ENCODE data around the gene AUTS2. TPM values are rescaled to one million over a fixed set of nuclear protein-coding genes. Genes with fewer than 3 reads are reported as not detected.

Gene AUTS2
- total RNA-seq, 1 experiment from 2014 or later: 256 TPM

DNA sequence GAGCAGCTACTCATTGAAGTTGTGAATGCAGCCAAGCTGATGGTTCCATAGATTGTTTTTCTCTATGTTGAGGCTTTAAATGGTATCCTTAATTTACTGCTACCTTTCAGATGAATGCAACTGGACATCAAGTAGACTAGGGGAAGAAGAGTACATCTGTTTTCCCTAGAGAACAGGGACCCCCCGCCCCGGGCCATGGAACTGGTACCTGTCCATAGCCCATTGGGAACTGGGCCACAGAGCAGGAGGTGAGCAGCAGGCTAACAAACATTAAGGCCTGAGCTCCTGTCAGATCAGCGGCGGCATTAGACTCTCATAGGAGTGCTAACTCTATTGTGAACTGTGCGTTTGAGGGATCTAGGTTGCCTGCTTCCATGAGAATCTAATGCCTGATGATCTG, 391.3 kb downstream of the AUTS2 start:
- no peak overlapping the region for H4K91ac ChIP-seq (ENCODE audit: insufficient read length, low read depth, low read length)
- no peak overlapping the region for H3T11ph ChIP-seq (ENCODE audit: low read length)
- no peak overlapping the region for H2BK20ac ChIP-seq (ENCODE audit: low read depth, low read length, poor library complexity, severe bottlenecking)
- H3K56ac ChIP-seq (ENCODE audit: insufficient read length, low read depth, low read length): no peak overlapping the region
- TF ChIP-seq, protein P1, sequence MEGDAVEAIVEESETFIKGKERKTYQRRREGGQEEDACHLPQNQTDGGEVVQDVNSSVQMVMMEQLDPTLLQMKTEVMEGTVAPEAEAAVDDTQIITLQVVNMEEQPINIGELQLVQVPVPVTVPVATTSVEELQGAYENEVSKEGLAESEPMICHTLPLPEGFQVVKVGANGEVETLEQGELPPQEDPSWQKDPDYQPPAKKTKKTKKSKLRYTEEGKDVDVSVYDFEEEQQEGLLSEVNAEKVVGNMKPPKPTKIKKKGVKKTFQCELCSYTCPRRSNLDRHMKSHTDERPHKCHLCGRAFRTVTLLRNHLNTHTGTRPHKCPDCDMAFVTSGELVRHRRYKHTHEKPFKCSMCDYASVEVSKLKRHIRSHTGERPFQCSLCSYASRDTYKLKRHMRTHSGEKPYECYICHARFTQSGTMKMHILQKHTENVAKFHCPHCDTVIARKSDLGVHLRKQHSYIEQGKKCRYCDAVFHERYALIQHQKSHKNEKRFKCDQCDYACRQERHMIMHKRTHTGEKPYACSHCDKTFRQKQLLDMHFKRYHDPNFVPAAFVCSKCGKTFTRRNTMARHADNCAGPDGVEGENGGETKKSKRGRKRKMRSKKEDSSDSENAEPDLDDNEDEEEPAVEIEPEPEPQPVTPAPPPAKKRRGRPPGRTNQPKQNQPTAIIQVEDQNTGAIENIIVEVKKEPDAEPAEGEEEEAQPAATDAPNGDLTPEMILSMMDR (conservative IDR thresholded peaks at IDR 0.05): no peak
- no peak overlapping the region for H2BK15ac ChIP-seq (ENCODE audit: low read depth, low read length)
- no peaks in the 10 kb centered on the region for H3K9me3 ChIP-seq (ENCODE audit: control insufficient read depth, low read depth, low read length)
- no peak overlapping the region for H2BK5ac ChIP-seq (ENCODE audit: insufficient read length, low read length)
- no CpG with 5 or more reads among the region's 5 CpGs for WGBS (ENCODE audit: extremely low coverage, insufficient read length, low lambda C conversion rate)
- no peak overlapping the region for H3K27ac ChIP-seq (ENCODE audit: insufficient read length, low read depth, low read length)
- H3K4me2 ChIP-seq (ENCODE audit: insufficient read depth, insufficient read length, low read length): no peak overlapping the region
- Mint-ChIP-seq H3K27ac (no peak overlapping the region), H3K27me3 (ENCODE audit: low read depth) (no peaks in the 10 kb centered on the region; the same call in 1 of the 2 replicates), H3K4me3 (no peak overlapping the region), H3K36me3 (ENCODE audit: insufficient read depth in 1 of 3, low read depth in 3 of 3) (no peaks in the 10 kb centered on the region), H3K9me3 (peaks cover 0 to 6% of the 10 kb centered on the region in 2 experiments; a peak in 2 of 5 replicates), H3K4me1 (no peaks in the 10 kb centered on the region)
- no peaks in the 10 kb centered on the region for H3K27me3 ChIP-seq (ENCODE audit: insufficient read depth, low read length)
- DNase-seq: no peak
- no peak overlapping the region for H2BK120ac ChIP-seq (ENCODE audit: low read depth, low read length, poor library complexity, severe bottlenecking)
- H4K20me1 ChIP-seq (ENCODE audit: control insufficient read depth, insufficient read depth, insufficient read length): no peaks in the 10 kb centered on the region
- H3K4ac ChIP-seq (ENCODE audit: low read depth, low read length): no peak overlapping the region
- H3K14ac ChIP-seq (ENCODE audit: insufficient read depth, low read length): no peak overlapping the region
- no peaks in the 10 kb centered on the region for H3K4me1 ChIP-seq (ENCODE audit: insufficient read depth, low read length)
- no peak overlapping the region for H4K8ac ChIP-seq (replicated peaks; ENCODE audit: insufficient read length, low read depth, low read length)
- no peaks in the 10 kb centered on the region for H3K79me2 ChIP-seq (ENCODE audit: insufficient read depth, low read length)
- H3K23me2 ChIP-seq (ENCODE audit: insufficient read length, low read depth, low read length, poor library complexity, severe bottlenecking): no peaks in the 10 kb centered on the region
- no peak overlapping the region for H3K18ac ChIP-seq (ENCODE audit: insufficient read length, low read depth, low read length)
- H4K5ac ChIP-seq (ENCODE audit: insufficient read length, low read depth, low read length): no peak overlapping the region
- no peaks in the 10 kb centered on the region for H3K79me1 ChIP-seq (ENCODE audit: insufficient read depth, low read depth, low read length, poor library complexity, severe bottlenecking)
- H3K23ac ChIP-seq (ENCODE audit: insufficient read length, low read depth, low read length): no peak overlapping the region
- no peak overlapping the region for H2BK12ac ChIP-seq (ENCODE audit: insufficient read length, low read depth, low read length)
- no peak overlapping the region for H2AFZ ChIP-seq (ENCODE audit: low read length)
- no peak overlapping the region for H2AK5ac ChIP-seq (ENCODE audit: insufficient read length, low read length)
- no peak overlapping the region for H3K9ac ChIP-seq (ENCODE audit: extremely low read depth, insufficient read length, low read length)

All from H9 (cell line).